GM12878 (cell line): ENCODE measurements around the gene NFATC3. TPM values are rescaled to one million over a fixed set of nuclear protein-coding genes. Genes with fewer than 3 reads are reported as not detected.
A peak's percentile ranks its signal among the peaks of the same experiment; 100 is the strongest.

Source experiments
- ATAC-seq: fragments of 200-7000 bp; cut with Tn5 transposase; 3 replicates; pipeline ENCODE4 v1.9.1; 2020; ENCODE audit warnings: mild to moderate bottlenecking, moderate library complexity
- BruUV-seq: library from RNA; stranded (reverse); fragments of 400-500 nt; replicated peaks from 2 replicates; lab custom pipeline; 2021; lab: Mats Ljungman, UMichigan
- CTCF ChIA-PET: fragments of 300-600 bp; sonication (Branson Sonifier 250); formaldehyde crosslinking; extraction: SDS; loops from one replicate; lab custom pipeline; 2021; ENCODE audit warnings: inconsistent platforms; lab: Yijun Ruan, JAX
- POLR2A ChIA-PET: fragments of 350-600 bp; formaldehyde crosslinking; extraction: SDS; loops from one replicate; lab custom pipeline; 2021; ENCODE audit warnings: inconsistent platforms; lab: Charles Lee
- RAD21 ChIA-PET: fragments of 300-600 bp; sonication (Branson Sonifier 250); formaldehyde crosslinking; loops from one replicate; lab custom pipeline; 2023; ENCODE audit warnings: antibody characterized with exemption; ENCODE audit not compliant: unreplicated experiment; lab: Charles Lee
- SMC1A ChIA-PET: fragments of 300-600 bp; sonication (Branson Sonifier 250); formaldehyde crosslinking; loops from one replicate; lab custom pipeline; 2023; ENCODE audit not compliant: unreplicated experiment, uncharacterized antibody; lab: Charles Lee
- DNase-seq: peaks from one replicate; pipeline ENCODE4 v3.0.0-alpha.2; 2011; ENCODE audit warnings: low read depth, low spot score
- FAIRE-seq: peaks from 3 replicates; lab custom pipeline; 2011; peaks lifted over from hg19 to GRCh38; lab: Jason Lieb, UNC
- H2AFZ ChIP-seq: 2 replicates; pipeline ENCODE4 v1.6.0; 2011; ENCODE audit warnings: low read depth, low read length, control low read depth; ENCODE audit not compliant: control insufficient read depth
- H3K27ac ChIP-seq: 2 replicates; pipeline ENCODE4 v1.5.1; 2011; ENCODE audit warnings: control low read depth; ENCODE audit not compliant: control insufficient read depth, insufficient read depth
- H3K27me3 ChIP-seq, 2 experiments: replicated peaks in 1 of 2; 2 replicates each; pipeline versions ENCODE4 v1.6.0 to v1.6.1; 2011; ENCODE audit warnings: low read length in 1 of 2; ENCODE audit not compliant: control insufficient read depth in 2 of 2, insufficient read depth in 2 of 2
- H3K36me3 ChIP-seq, 2 experiments: 2 replicates each; pipeline ENCODE4 v1.5.1; 2011; ENCODE audit warnings: low read length in 1 of 2; ENCODE audit not compliant: control insufficient read depth in 2 of 2, insufficient read depth in 2 of 2
- H3K4me1 ChIP-seq: 2 replicates; pipeline ENCODE4 v1.6.1; 2011; ENCODE audit warnings: mild to moderate bottlenecking, low read length, moderate library complexity, mixed read lengths; ENCODE audit not compliant: control insufficient read depth, insufficient read depth
- H3K4me2 ChIP-seq: 2 replicates; pipeline ENCODE4 v1.6.0; 2011; ENCODE audit warnings: control low read depth; ENCODE audit not compliant: control insufficient read depth, insufficient read depth
- H3K4me3 ChIP-seq: fragments of 200-600 bp; sonication (generic); 2 replicates; pipeline ENCODE4 v1.5.1; 2016
- H3K79me2 ChIP-seq: 2 replicates; pipeline ENCODE4 v1.6.0; 2011; ENCODE audit warnings: low read length; ENCODE audit not compliant: control insufficient read depth, insufficient read depth
- H3K9ac ChIP-seq: 2 replicates; pipeline ENCODE4 v1.8.0; 2011; ENCODE audit warnings: low read length, control low read depth, mixed read lengths; ENCODE audit not compliant: control insufficient read depth, insufficient read depth
- H3K9me3 ChIP-seq: replicated peaks from 3 replicates; pipeline ENCODE4 v1.5.1; 2011; ENCODE audit warnings: mild to moderate bottlenecking, low read length; ENCODE audit not compliant: control insufficient read depth, insufficient read depth
- H4K20me1 ChIP-seq: 2 replicates; pipeline ENCODE4 v1.6.0; 2011; ENCODE audit not compliant: control insufficient read depth, insufficient read depth
- CHD1 ChIP-seq: IDR thresholded peaks from 2 replicates; pipeline ENCODE4 v1.6.1; 2012; ENCODE audit warnings: low read depth, low read length, improper control_type of control experiment
- CHD4 ChIP-seq: fragments of 200-600 bp; sonication (generic); IDR thresholded peaks from 2 replicates; pipeline ENCODE4 v1.6.1; 2016; ENCODE audit warnings: mild to moderate bottlenecking
- EZH2 ChIP-seq: IDR thresholded peaks from 2 replicates; pipeline ENCODE4 v1.6.1; 2012; ENCODE audit warnings: low read depth, mild to moderate bottlenecking, control low read depth, inconsistent platforms, low read length, borderline replicate concordance; ENCODE audit not compliant: control insufficient read depth
- LARP7 ChIP-seq: fragments of 450-650 bp; IDR thresholded peaks from 2 replicates; pipeline ENCODE4 v1.6.1; 2017; ENCODE audit warnings: mild to moderate bottlenecking
- MTA2 ChIP-seq: fragments of 450-650 bp; IDR thresholded peaks from 2 replicates; pipeline ENCODE4 v1.6.1; 2016; ENCODE audit warnings: low read depth, mild to moderate bottlenecking, moderate library complexity
- MYB ChIP-seq: fragments of 150-350 bp; IDR thresholded peaks from 2 replicates; pipeline ENCODE4 v1.6.1; 2014; ENCODE audit warnings: mild to moderate bottlenecking, low read depth, low read length, borderline replicate concordance
- STAT1 ChIP-seq: fragments of 450-650 bp; conservative IDR thresholded peaks from 2 replicates; pipeline ENCODE4 v1.6.1; 2014; ENCODE audit warnings: antibody characterized with exemption, mild to moderate bottlenecking
- ZNF24 ChIP-seq: fragments of 450-650 bp; IDR thresholded peaks from 2 replicates; pipeline ENCODE4 v1.6.1; 2017; ENCODE audit warnings: antibody characterized with exemption, mild to moderate bottlenecking
- WGBS: methylation state at CpG from one replicate; pipeline ENCODE4 v1.1.6; 2016; ENCODE audit warnings: low lambda C conversion rate; ENCODE audit not compliant: insufficient replicate concordance, insufficient coverage; ENCODE audit errors: missing lambda C conversion rate; 5-methylcytosine and 5-hydroxymethylcytosine counted together
- in situ Hi-C: fragments of 300-500 bp; cut with MboI; formaldehyde crosslinking; loops from 9 replicates; pipeline ENCODE4 v1.14.3; 2018; ENCODE audit warnings: mixed read lengths
- intact Hi-C: fragments of 100-400 bp; cut with micrococcal nuclease; formaldehyde crosslinking; loops from one replicate; pipeline ENCODE4 v1.14.2; 2022; ENCODE audit not compliant: unreplicated experiment
- polyA plus RNA-seq, 11 experiments: library from polyadenylated mRNA; depleted of rRNA in 4 of 11; unstranded in 6 of 11; stranded (reverse) in 5 of 11; fragments of >200 nt; fragmentation: Nextera tagmentation in 4 of 11; fragmentation: Illumina TruSeq in 1 of 11; extraction: Ambion mirVana in 4 of 11; extraction: Trizol in 1 of 11; gene quantifications; 1 replicate in 1 of 11; 2 replicates in 10 of 11; pipeline versions ENCODE4 v1.2.1 to v1.2.3, GENCODE V29; 2011 to 2016; ENCODE audit warnings: inconsistent platforms in 2 of 11, missing spikeins in 2 of 11, low read depth in 1 of 11
- total RNA-seq, 4 experiments: library from RNA; depleted of rRNA in 3 of 4; stranded (reverse); fragments of >200 nt in 3 of 4; fragmentation: Illumina TruSeq in 1 of 4; extraction: Trizol in 1 of 4; gene quantifications; 2 replicates each; pipeline versions ENCODE4 v1.2.1 to v1.2.3, GENCODE V29; 2013 to 2021
- TF ChIP-seq, protein P1 (sequence below): fragments of 450-650 bp; IDR thresholded peaks from 2 replicates; pipeline ENCODE4 v1.6.1; 2016; ENCODE audit warnings: mild to moderate bottlenecking, moderate library complexity, borderline replicate concordance

The NFATC3 gene
- total and polyA plus RNA-seq, 10 of the 15 experiments (the other 5 are each of a cell fraction or from before 2014, with no cell fraction given) = 4.2 to 37.6 (median 24.9) TPM

GRCh38 chr16:68244481-68244902 lies 159.3 kb downstream of the NFATC3 start:
- in situ Hi-C loops (no loop called here), intact Hi-C loops (no loop called here)
- RAD21 ChIA-PET = interaction anchor here (1.3 to 1.4 kb wide), 3 partner anchors 17 to 457 kb away, joined by 4 to 7 read pairs (median 5); no protein-coding TSS in a partner anchor
- H3K36me3 ChIP-seq = no peaks in the 10 kb centered on the region
- 4% methylated on average over 20 of the region's 20 CpGs for WGBS
- peak overlapping the region; percentile 97 for H3K4me3 ChIP-seq
- H3K27ac ChIP-seq = no peak overlapping the region
- SMC1A ChIA-PET = interaction anchor here (0.9 to 2.5 kb wide), 8 partner anchors 13 to 124 kb away, joined by 3 to 9 read pairs (median 4); partner anchors contain the start of genes PRMT7 and SLC7A6OS
- ATAC-seq (peak; percentile 6; the same call in 2 of the 3 replicates), DNase-seq (no peak)
- POLR2A ChIA-PET = interaction anchor here (0.6 to 2.0 kb wide), 9 partner anchors 8 to 223 kb away, joined by 3 to 14 read pairs (median 7); partner anchors contain the start of gene ESRP2
- peaks cover 18% of the 10 kb centered on the region for H3K4me1 ChIP-seq
- H3K9ac ChIP-seq = peak overlapping the region; percentile 68; the same call in 1 of the 2 replicates
- peak overlapping the region; percentile 95 for H2AFZ ChIP-seq
- no peaks in the 10 kb centered on the region for H4K20me1 ChIP-seq
- peak overlapping the region; percentile 90 for H3K4me2 ChIP-seq
- TF ChIP-seq STAT1 (no peak), ZNF24 (no peak), MYB (no peak), EZH2 (no peak), MTA2 (no peak), LARP7 (0 out of 2 replicates have a peak, but pooled peaks have one; percentile 29), CHD4 (no peak), CHD1 (no peak)
- TF ChIP-seq, protein P1, sequence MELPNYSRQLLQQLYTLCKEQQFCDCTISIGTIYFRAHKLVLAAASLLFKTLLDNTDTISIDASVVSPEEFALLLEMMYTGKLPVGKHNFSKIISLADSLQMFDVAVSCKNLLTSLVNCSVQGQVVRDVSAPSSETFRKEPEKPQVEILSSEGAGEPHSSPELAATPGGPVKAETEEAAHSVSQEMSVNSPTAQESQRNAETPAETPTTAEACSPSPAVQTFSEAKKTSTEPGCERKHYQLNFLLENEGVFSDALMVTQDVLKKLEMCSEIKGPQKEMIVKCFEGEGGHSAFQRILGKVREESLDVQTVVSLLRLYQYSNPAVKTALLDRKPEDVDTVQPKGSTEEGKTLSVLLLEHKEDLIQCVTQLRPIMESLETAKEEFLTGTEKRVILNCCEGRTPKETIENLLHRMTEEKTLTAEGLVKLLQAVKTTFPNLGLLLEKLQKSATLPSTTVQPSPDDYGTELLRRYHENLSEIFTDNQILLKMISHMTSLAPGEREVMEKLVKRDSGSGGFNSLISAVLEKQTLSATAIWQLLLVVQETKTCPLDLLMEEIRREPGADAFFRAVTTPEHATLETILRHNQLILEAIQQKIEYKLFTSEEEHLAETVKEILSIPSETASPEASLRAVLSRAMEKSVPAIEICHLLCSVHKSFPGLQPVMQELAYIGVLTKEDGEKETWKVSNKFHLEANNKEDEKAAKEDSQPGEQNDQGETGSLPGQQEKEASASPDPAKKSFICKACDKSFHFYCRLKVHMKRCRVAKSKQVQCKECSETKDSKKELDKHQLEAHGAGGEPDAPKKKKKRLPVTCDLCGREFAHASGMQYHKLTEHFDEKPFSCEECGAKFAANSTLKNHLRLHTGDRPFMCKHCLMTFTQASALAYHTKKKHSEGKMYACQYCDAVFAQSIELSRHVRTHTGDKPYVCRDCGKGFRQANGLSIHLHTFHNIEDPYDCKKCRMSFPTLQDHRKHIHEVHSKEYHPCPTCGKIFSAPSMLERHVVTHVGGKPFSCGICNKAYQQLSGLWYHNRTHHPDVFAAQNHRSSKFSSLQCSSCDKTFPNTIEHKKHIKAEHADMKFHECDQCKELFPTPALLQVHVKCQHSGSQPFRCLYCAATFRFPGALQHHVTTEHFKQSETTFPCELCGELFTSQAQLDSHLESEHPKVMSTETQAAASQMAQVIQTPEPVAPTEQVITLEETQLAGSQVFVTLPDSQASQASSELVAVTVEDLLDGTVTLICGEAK = 0 out of 2 replicates have a peak, but pooled peaks have one; percentile 12
- TF ChIP-seq, all 136 proteins: peak for 2
- Histone ChIP-seq H3K27me3 (no peaks in the 10 kb centered on the region), H3K9me3 (no peaks in the 10 kb centered on the region), H3K79me2 (no peaks in the 10 kb centered on the region)
- CTCF ChIA-PET = interaction anchor here (0.7 to 7.5 kb wide), 7 partner anchors 16 to 892 kb away, joined by 3 to 108 read pairs (median 5); partner anchors contain the start of gene SLC7A6
- FAIRE-seq = no peak
- BruUV-seq = no TSS peak
